Mesenchymal stem cell (in vitro differentiated cells and primary cell): Measurements from ENCODE around the gene RUFY4.

Source experiments
- DNase-seq: peaks from one replicate; pipeline ENCODE4 v3.0.0-alpha.2; 2013
- H2AFZ ChIP-seq: one replicate; pipeline ENCODE4 v1.6.1; 2013; ENCODE audit warnings: low read depth, mild to moderate bottlenecking, control low read depth, inconsistent platforms, low read length, moderate library complexity
- H2AK5ac ChIP-seq: 2 replicates; pipeline ENCODE4 v1.6.1; 2013; ENCODE audit warnings: low read length, moderate library complexity, mild to moderate bottlenecking, inconsistent platforms; ENCODE audit not compliant: severe bottlenecking
- H2BK120ac ChIP-seq: one replicate; pipeline ENCODE4 v1.6.1; 2013; ENCODE audit warnings: low read depth, mild to moderate bottlenecking, inconsistent platforms, low read length, moderate library complexity
- H2BK12ac ChIP-seq, 2 experiments: one replicate each; pipeline ENCODE4 v1.6.1; 2013; ENCODE audit warnings: inconsistent platforms in 2 of 2, low read length in 2 of 2, mild to moderate bottlenecking in 2 of 2, moderate library complexity in 2 of 2, control low read depth in 1 of 2
- H2BK15ac ChIP-seq: one replicate; pipeline ENCODE4 v1.6.1; 2013; ENCODE audit warnings: mild to moderate bottlenecking, low read depth, inconsistent platforms; ENCODE audit not compliant: poor library complexity, severe bottlenecking
- H2BK5ac ChIP-seq: 2 replicates; pipeline ENCODE4 v1.6.1; 2013; ENCODE audit warnings: low read depth, mild to moderate bottlenecking, low read length, control low read depth, inconsistent platforms; ENCODE audit not compliant: poor library complexity, severe bottlenecking
- H3K14ac ChIP-seq, 2 experiments: one replicate each; pipeline ENCODE4 v1.6.1; 2013; ENCODE audit warnings: inconsistent platforms in 2 of 2, low read length in 2 of 2, control low read depth in 1 of 2, mild to moderate bottlenecking in 1 of 2, moderate library complexity in 1 of 2
- H3K18ac ChIP-seq, 2 experiments: one replicate each; pipeline ENCODE4 v1.6.1; 2013; ENCODE audit warnings: inconsistent platforms in 2 of 2, low read length in 2 of 2, control low read depth in 1 of 2, low read depth in 1 of 2, mild to moderate bottlenecking in 1 of 2
- H3K23ac ChIP-seq, 2 experiments: one replicate each; pipeline ENCODE4 v1.6.1; 2013; ENCODE audit warnings: inconsistent platforms in 2 of 2, low read length in 2 of 2, mild to moderate bottlenecking in 2 of 2, moderate library complexity in 2 of 2, control low read depth in 1 of 2
- H3K27ac ChIP-seq: 2 replicates; pipeline ENCODE4 v1.5.1; 2013; ENCODE audit warnings: mild to moderate bottlenecking, moderate library complexity, low read length, control low read depth, inconsistent platforms; ENCODE audit not compliant: poor library complexity, severe bottlenecking
- H3K27me3 ChIP-seq, 2 experiments: 2 replicates each; pipeline versions ENCODE4 v1.6.1 to v1.7.0; 2013; ENCODE audit warnings: low read length in 2 of 2, mild to moderate bottlenecking in 2 of 2, moderate library complexity in 2 of 2, control low read depth in 1 of 2, inconsistent platforms in 1 of 2; ENCODE audit not compliant: control insufficient read depth in 1 of 2, insufficient read depth in 1 of 2
- H3K36me3 ChIP-seq, 2 experiments: 2 replicates each; pipeline versions ENCODE4 v1.6.1 to v1.7.0; 2013; ENCODE audit warnings: low read length in 2 of 2, control low read depth in 1 of 2, inconsistent platforms in 1 of 2, low read depth in 1 of 2, mild to moderate bottlenecking in 1 of 2; ENCODE audit not compliant: insufficient read depth in 2 of 2, control insufficient read depth in 1 of 2
- H3K4ac ChIP-seq, 2 experiments: one replicate each; pipeline ENCODE4 v1.6.1; 2013; ENCODE audit warnings: inconsistent platforms in 2 of 2, low read length in 2 of 2, mild to moderate bottlenecking in 2 of 2, moderate library complexity in 2 of 2, control low read depth in 1 of 2, low read depth in 1 of 2
- H3K4me1 ChIP-seq: 2 replicates; pipeline ENCODE4 v1.6.1; 2013; ENCODE audit warnings: low read depth, low read length, control low read depth; ENCODE audit not compliant: control insufficient read depth, insufficient read depth
- H3K4me2 ChIP-seq: 2 replicates; pipeline ENCODE4 v1.6.1; 2013; ENCODE audit warnings: low read length, mild to moderate bottlenecking, inconsistent platforms; ENCODE audit not compliant: poor library complexity, severe bottlenecking
- H3K4me3 ChIP-seq, 2 experiments: 2 replicates each; pipeline versions ENCODE4 v1.5.1 to v1.7.0; 2013; ENCODE audit warnings: low read length in 2 of 2, mild to moderate bottlenecking in 2 of 2, control low read depth in 1 of 2, low read depth in 1 of 2; ENCODE audit not compliant: insufficient read depth in 1 of 2
- H3K79me1 ChIP-seq: replicated peaks from 2 replicates; pipeline ENCODE4 v1.6.1; 2013; ENCODE audit warnings: mild to moderate bottlenecking, control low read depth, low read length, inconsistent platforms; ENCODE audit not compliant: poor library complexity, severe bottlenecking
- H3K9ac ChIP-seq: 2 replicates; pipeline ENCODE4 v1.7.0; 2013; ENCODE audit warnings: mild to moderate bottlenecking, low read length, moderate library complexity
- H3K9me3 ChIP-seq: 2 replicates; pipeline ENCODE4 v1.7.0; 2013; ENCODE audit warnings: mild to moderate bottlenecking, low read length; ENCODE audit not compliant: control insufficient read depth
- H4K8ac ChIP-seq: one replicate; pipeline ENCODE4 v1.6.1; 2013; ENCODE audit warnings: inconsistent platforms, mild to moderate bottlenecking, low read length, moderate library complexity
- H4K91ac ChIP-seq: one replicate; pipeline ENCODE4 v1.6.1; 2013; ENCODE audit warnings: mild to moderate bottlenecking, low read length, inconsistent platforms
- WGBS: methylation state at CpG from one replicate; pipeline ENCODE4 v1.1.7; 2013; ENCODE audit warnings: mixed read lengths; 5-methylcytosine and 5-hydroxymethylcytosine counted together

Gene RUFY4

DNA sequence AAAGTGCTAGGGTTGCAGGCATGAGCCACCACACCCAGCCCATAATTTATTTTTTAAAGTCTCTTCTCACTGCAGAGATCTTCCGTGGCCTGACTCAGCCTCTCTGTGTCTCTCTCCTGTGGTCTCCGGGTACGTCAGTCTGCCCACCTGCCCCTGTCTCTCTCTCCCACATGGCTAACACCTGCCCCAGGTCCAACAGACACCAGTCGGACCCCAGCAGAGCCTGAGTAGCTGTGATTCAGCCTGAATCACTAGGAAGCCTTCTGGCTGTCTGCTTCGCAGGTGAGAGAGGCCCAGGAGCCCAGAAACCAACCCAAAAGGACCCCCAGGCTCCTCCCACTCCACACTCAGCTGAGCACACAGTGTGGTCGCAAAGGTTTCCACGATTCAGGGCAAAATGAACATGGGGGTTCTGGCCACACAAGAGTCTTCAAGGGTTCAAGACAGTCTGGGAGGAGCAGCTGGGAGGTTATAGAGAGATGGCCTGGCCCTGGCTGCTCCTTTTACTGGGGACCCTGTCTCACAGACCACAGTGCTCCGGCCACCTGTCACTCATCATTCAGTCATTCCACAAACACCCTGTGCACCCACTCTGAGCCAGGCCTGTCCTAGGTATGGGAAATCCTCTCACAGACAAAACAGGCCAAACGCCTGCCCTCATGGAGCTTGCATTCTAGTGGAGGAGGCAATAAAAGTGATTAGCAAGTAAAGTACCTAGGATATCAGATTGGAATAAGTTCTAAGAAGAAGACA lies 8.6 kb downstream of the RUFY4 start:
- H2BK12ac ChIP-seq = no peak overlapping the region
- H3K4me3 ChIP-seq = no peak overlapping the region
- no peak overlapping the region for H2AK5ac ChIP-seq
- no peak overlapping the region for H3K14ac ChIP-seq
- H3K9ac ChIP-seq = no peak overlapping the region
- H3K23ac ChIP-seq = no peak overlapping the region
- no peak overlapping the region for H2BK120ac ChIP-seq
- no peak overlapping the region for H4K8ac ChIP-seq
- H3K4ac ChIP-seq = no peak overlapping the region
- H3K27ac ChIP-seq = no peak overlapping the region
- peaks cover 0 to 4% of the 10 kb centered on the region in 2 experiments for H3K36me3 ChIP-seq
- H2BK15ac ChIP-seq = no peak overlapping the region
- no peak overlapping the region for H3K4me2 ChIP-seq
- H2AFZ ChIP-seq = no peak overlapping the region
- H3K18ac ChIP-seq = no peak overlapping the region
- no peaks in the 10 kb centered on the region for H3K79me1 ChIP-seq
- no peak overlapping the region for H2BK5ac ChIP-seq
- H4K91ac ChIP-seq = no peak overlapping the region
- H3K27me3 ChIP-seq = peaks cover 41 to 75% of the 10 kb centered on the region in 2 experiments
- no peaks in the 10 kb centered on the region for H3K9me3 ChIP-seq
- 88% methylated on average over 7 of the region's 9 CpGs for WGBS
- H3K4me1 ChIP-seq = peaks cover 7% of the 10 kb centered on the region
- DNase-seq = no peak

DNA sequence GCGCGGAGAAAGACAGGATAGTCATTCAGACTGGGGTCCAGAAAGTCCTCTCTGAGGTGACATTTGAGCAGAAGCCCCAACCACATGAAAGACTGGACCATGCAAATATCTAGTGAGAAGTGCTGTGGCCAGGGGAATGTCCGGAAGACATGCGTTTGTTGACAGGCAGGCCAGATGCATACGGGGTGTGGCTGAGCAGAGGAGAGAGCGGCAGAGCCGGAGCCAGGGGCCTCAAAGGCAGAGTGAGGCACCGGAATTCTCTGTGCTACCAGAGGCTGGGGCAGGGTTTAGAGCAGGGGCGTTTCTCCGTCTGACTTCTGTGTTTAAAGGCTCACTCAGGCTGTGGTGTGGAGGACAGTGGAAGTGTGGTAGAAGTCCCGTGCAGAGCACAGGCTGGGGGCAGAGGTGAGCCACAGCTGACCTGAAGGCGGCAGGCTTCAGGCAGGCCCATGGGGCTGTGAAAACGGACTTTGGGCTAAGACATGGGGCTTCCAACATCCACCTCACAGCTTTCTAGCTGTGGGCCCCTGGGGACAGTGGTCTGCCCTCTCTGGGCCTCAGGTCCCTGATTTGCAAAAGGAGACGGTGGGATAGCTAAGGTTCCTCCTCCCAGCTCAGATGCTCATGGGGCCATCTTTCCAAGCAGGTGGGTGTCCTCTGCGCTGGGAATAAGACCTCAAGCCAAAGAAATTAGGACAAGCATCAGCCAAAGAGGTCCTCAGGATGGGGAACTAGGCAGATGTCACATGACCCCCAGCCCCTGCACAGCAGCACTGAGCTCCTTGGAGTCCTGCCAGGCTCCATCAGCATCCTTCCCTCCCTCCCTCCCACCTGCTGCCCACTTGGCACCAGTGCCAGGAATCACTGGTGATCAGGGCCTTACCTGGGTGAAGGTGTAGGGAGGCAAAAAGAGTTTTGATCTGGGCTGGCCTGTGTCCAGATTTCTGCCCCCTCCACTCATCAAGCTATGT lies 11.2 kb downstream of the RUFY4 start:
- H4K8ac ChIP-seq = no peak overlapping the region
- no peak overlapping the region for H3K18ac ChIP-seq
- H2BK15ac ChIP-seq = no peak overlapping the region
- no peak for DNase-seq
- no peak overlapping the region for H2AFZ ChIP-seq
- no peak overlapping the region for H3K27ac ChIP-seq
- no peak overlapping the region for H4K91ac ChIP-seq
- no peak overlapping the region for H3K9ac ChIP-seq
- no peak overlapping the region for H3K4me3 ChIP-seq
- WGBS = 63% methylated on average over 15 of the region's 15 CpGs
- no peaks in the 10 kb centered on the region for H3K9me3 ChIP-seq
- H3K36me3 ChIP-seq = peaks cover 0 to 4% of the 10 kb centered on the region in 2 experiments
- no peak overlapping the region for H2BK5ac ChIP-seq
- no peak overlapping the region for H3K4ac ChIP-seq
- H2BK120ac ChIP-seq = no peak overlapping the region
- H3K23ac ChIP-seq = no peak overlapping the region
- peaks cover 7% of the 10 kb centered on the region for H3K4me1 ChIP-seq
- H3K27me3 ChIP-seq = peaks cover 23 to 67% of the 10 kb centered on the region in 2 experiments
- no peaks in the 10 kb centered on the region for H3K79me1 ChIP-seq
- H2AK5ac ChIP-seq = no peak overlapping the region
- H3K14ac ChIP-seq = no peak overlapping the region
- no peak overlapping the region for H2BK12ac ChIP-seq
- no peak overlapping the region for H3K4me2 ChIP-seq

DNA sequence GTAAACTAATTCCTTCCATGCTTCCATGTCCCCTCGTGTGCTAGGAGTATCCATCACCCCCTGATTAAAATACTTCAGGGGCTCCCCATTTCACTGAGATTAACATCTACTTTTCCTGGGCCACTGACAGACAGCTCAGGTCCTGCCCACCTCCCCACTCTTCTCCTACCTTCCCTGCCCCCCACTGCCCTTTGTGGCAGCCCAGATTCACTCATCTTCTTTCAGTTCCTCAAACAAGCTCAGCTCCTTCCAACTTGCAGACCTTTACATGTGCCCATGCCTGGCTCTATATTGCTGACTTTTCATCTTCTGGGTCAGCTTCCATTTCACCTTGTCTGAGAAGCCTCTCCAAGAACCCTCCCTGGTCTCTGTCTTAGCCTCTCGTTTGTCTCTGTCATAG lies 12.0 kb downstream of the RUFY4 start:
- Histone ChIP-seq H3K9ac (no peak overlapping the region), H2AFZ (no peak overlapping the region), H2BK12ac (no peak overlapping the region), H2BK15ac (no peak overlapping the region), H3K36me3 (peaks cover 0 to 4% of the 10 kb centered on the region in 2 experiments), H2BK5ac (peak overlapping the region; percentile 14), H3K4me2 (no peak overlapping the region), H3K27ac (no peak overlapping the region), H2AK5ac (peak overlapping the region; percentile 27), H4K8ac (no peak overlapping the region), H3K9me3 (peaks cover 5% of the 10 kb centered on the region), H3K4me3 (no peak overlapping the region), H3K18ac (no peak overlapping the region), H3K27me3 (peaks cover 18 to 65% of the 10 kb centered on the region in 2 experiments), H4K91ac (no peak overlapping the region), H3K14ac (no peak overlapping the region), H3K79me1 (no peaks in the 10 kb centered on the region), H3K4ac (no peak overlapping the region), H3K23ac (no peak overlapping the region), H3K4me1 (peaks cover 7% of the 10 kb centered on the region), H2BK120ac (no peak overlapping the region)
- WGBS = 88% methylated on average over 2 of the region's 2 CpGs
- DNase-seq = no peak

DNA sequence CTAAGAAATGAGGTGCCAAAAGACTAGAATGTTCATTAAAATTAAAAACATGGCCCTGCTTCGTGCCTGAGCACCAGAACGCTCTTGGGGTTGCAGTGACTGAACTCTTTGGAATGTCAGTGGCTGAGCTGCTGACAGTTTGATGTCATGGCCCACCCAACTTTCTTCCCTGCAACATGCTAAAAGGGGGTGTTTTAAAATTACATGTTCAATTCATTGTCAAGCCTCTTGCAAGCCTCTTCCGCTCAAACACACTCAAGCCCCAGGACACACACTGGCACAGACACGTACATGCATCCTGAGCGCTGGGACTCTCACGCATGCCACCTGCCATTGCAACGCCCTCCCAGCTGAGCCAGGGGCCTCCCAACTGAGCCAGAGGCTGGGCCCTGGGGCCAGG lies 12.6 kb downstream of the RUFY4 start:
- Histone ChIP-seq H3K14ac (no peak overlapping the region), H2AFZ (no peak overlapping the region), H3K4ac (no peak overlapping the region), H3K79me1 (no peaks in the 10 kb centered on the region), H3K23ac (no peak overlapping the region), H2AK5ac (no peak overlapping the region), H3K4me1 (peaks cover 7% of the 10 kb centered on the region), H3K36me3 (no peaks in the 10 kb centered on the region), H2BK120ac (no peak overlapping the region), H2BK12ac (no peak overlapping the region), H3K18ac (no peak overlapping the region), H3K9ac (no peak overlapping the region), H3K27ac (no peak overlapping the region), H3K9me3 (peaks cover 11% of the 10 kb centered on the region), H3K4me3 (no peak overlapping the region), H4K8ac (no peak overlapping the region), H3K4me2 (no peak overlapping the region), H3K27me3 (peaks cover 13 to 60% of the 10 kb centered on the region in 2 experiments), H4K91ac (no peak overlapping the region), H2BK15ac (no peak overlapping the region), H2BK5ac (no peak overlapping the region)
- WGBS = 54% methylated on average over 7 of the region's 7 CpGs
- peak; percentile 57 for DNase-seq
